ENCODE data around the gene TCF21. TPM values are rescaled to one million over a fixed set of nuclear protein-coding genes. Genes with fewer than 3 reads are reported as not detected.

TCF21 gene
- total RNA-seq, 1 donor from 2014 or later: not detected

DNA sequence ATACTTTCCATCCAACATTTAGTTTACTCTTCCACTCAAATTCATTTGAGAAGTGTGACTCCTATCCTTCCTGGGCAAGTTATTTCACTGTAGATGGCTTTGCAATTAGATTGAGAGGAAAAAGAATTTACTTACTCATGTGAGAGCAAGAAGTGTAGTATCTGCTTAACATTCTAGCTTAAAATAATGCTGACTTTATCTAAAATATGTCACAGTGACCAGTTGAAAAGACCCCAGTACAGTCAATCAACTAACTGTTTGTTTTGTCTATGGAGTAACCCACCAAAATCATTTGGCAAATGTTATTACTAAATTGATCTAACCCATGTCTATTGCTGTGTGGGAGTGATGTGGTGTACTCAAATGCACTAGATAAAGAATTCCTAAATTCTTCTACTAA, 8.9 kb upstream of the TCF21 start:
- Mint-ChIP-seq H3K27ac (no peak overlapping the region), H3K4me3 (ENCODE audit: low read depth) (no peak overlapping the region), H3K36me3 (ENCODE audit: insufficient read depth) (no peaks in the 10 kb centered on the region), H3K27me3 (peaks cover 35% of the 10 kb centered on the region), H3K9me3 (ENCODE audit: low read depth) (no peaks in the 10 kb centered on the region), H3K4me1 (ENCODE audit: low read depth) (no peaks in the 10 kb centered on the region)
- no peak for DNase-seq (ENCODE audit: low spot score, unreplicated experiment)
- TF ChIP-seq, protein P1, sequence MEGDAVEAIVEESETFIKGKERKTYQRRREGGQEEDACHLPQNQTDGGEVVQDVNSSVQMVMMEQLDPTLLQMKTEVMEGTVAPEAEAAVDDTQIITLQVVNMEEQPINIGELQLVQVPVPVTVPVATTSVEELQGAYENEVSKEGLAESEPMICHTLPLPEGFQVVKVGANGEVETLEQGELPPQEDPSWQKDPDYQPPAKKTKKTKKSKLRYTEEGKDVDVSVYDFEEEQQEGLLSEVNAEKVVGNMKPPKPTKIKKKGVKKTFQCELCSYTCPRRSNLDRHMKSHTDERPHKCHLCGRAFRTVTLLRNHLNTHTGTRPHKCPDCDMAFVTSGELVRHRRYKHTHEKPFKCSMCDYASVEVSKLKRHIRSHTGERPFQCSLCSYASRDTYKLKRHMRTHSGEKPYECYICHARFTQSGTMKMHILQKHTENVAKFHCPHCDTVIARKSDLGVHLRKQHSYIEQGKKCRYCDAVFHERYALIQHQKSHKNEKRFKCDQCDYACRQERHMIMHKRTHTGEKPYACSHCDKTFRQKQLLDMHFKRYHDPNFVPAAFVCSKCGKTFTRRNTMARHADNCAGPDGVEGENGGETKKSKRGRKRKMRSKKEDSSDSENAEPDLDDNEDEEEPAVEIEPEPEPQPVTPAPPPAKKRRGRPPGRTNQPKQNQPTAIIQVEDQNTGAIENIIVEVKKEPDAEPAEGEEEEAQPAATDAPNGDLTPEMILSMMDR (IDR thresholded peaks at IDR 0.05; ENCODE audit: unreplicated experiment): no peak

- TF ChIP-seq, protein P1 (IDR thresholded peaks at IDR 0.05; ENCODE audit: unreplicated experiment): no peak
- Mint-ChIP-seq H3K9me3 (ENCODE audit: low read depth) (no peaks in the 10 kb centered on the region), H3K27me3 (peaks cover 42% of the 10 kb centered on the region), H3K27ac (no peak overlapping the region), H3K4me1 (ENCODE audit: low read depth) (no peaks in the 10 kb centered on the region), H3K36me3 (ENCODE audit: insufficient read depth) (no peaks in the 10 kb centered on the region), H3K4me3 (ENCODE audit: low read depth) (no peak overlapping the region)
- DNase-seq (ENCODE audit: low spot score, unreplicated experiment): no peak
These were observed 8.0 kb upstream of the TCF21 start for GRCh38 chr6:133880896-133881295.

GRCh38 chr6:133886104-133886775, 2.7 kb upstream of the TCF21 start:
- TF ChIP-seq, protein P1 (IDR thresholded peaks at IDR 0.05; ENCODE audit: unreplicated experiment): no peak
- H3K27me3 Mint-ChIP-seq: peaks cover 79% of the 10 kb centered on the region
- peaks cover 6% of the 10 kb centered on the region for H3K4me1 Mint-ChIP-seq (ENCODE audit: low read depth)
- H3K9me3 Mint-ChIP-seq (ENCODE audit: low read depth): no peaks in the 10 kb centered on the region
- no peak overlapping the region for H3K27ac Mint-ChIP-seq
- H3K36me3 Mint-ChIP-seq (ENCODE audit: insufficient read depth): no peaks in the 10 kb centered on the region
- H3K4me3 Mint-ChIP-seq (ENCODE audit: low read depth): no peak overlapping the region
- no peak for DNase-seq (ENCODE audit: low spot score, unreplicated experiment)

- Mint-ChIP-seq H3K4me3 (ENCODE audit: low read depth) (no peak overlapping the region), H3K27ac (no peak overlapping the region), H3K4me1 (ENCODE audit: low read depth) (peaks cover 7% of the 10 kb centered on the region), H3K9me3 (ENCODE audit: low read depth) (no peaks in the 10 kb centered on the region), H3K27me3 (peaks cover 89% of the 10 kb centered on the region), H3K36me3 (ENCODE audit: insufficient read depth) (no peaks in the 10 kb centered on the region)
- TF ChIP-seq, protein P1 (IDR thresholded peaks at IDR 0.05; ENCODE audit: unreplicated experiment): no peak
- no peak for DNase-seq (ENCODE audit: low spot score, unreplicated experiment)
These were observed 1.6 kb upstream of the TCF21 start for GRCh38 chr6:133887156-133887879.

DNA sequence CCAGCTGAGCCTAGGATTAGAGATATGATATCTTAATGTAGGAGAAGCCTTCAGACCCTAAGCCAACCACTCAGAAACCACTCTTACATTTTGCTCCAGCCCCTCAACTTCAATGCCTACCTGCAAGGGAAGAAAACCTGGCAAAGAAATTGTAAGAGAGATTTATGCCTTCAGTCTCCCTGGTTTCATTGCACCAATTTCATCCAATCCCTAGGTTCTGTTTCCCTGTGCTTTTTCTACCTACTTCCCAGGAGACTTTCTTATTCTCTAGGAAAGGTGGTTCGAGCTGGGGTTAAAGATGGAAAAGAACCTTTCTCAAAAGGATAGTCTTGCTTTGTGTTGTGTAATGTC, 1.1 kb upstream of the TCF21 start:
- Mint-ChIP-seq H3K9me3 (ENCODE audit: low read depth) (no peaks in the 10 kb centered on the region), H3K4me1 (ENCODE audit: low read depth) (peaks cover 7% of the 10 kb centered on the region), H3K27ac (no peak overlapping the region), H3K27me3 (peaks cover 93% of the 10 kb centered on the region), H3K4me3 (ENCODE audit: low read depth) (no peak overlapping the region), H3K36me3 (ENCODE audit: insufficient read depth) (no peaks in the 10 kb centered on the region)
- TF ChIP-seq, protein P1 (IDR thresholded peaks at IDR 0.05; ENCODE audit: unreplicated experiment): no peak
- no peak for DNase-seq (ENCODE audit: low spot score, unreplicated experiment)
